HEK293 (cell line): ENCODE data around the gene SPDYE4.

ENCODE experiments used
- CTCF ChIA-PET: fragments of 350-600 bp; formaldehyde crosslinking; extraction: SDS; loops from one replicate; lab custom pipeline; 2021; ENCODE audit warnings: antibody characterized with exemption; lab: Yijun Ruan, JAX
- POLR2A ChIA-PET: fragments of 300-600 bp; formaldehyde crosslinking; extraction: SDS; loops from one replicate; lab custom pipeline; 2020; ENCODE audit warnings: antibody characterized with exemption, inconsistent platforms; lab: Yijun Ruan, JAX
- H3K27ac ChIP-seq: fragments of 200-500 bp; sonication (Bioruptor generic); 2 replicates; pipeline ENCODE4 v1.5.1; 2014; ENCODE audit warnings: low read depth, low read length, control low read depth, inconsistent platforms; ENCODE audit errors: extremely low read depth
- H3K36me3 ChIP-seq, 2 experiments: fragments of 200-500 bp in 1 of 2; sonication (Bioruptor generic) in 1 of 2; 1 replicate in 1 of 2; 2 replicates in 1 of 2; pipeline ENCODE4 v1.5.1; 2014 to 2017; ENCODE audit warnings: inconsistent platforms in 2 of 2, low read length in 2 of 2; ENCODE audit not compliant: control insufficient read depth in 2 of 2, insufficient read depth in 1 of 2
- H3K4me1 ChIP-seq: fragments of 200-500 bp; sonication (Bioruptor generic); 2 replicates; pipeline ENCODE4 v1.5.1; 2014; ENCODE audit warnings: mild to moderate bottlenecking, low read length, inconsistent platforms; ENCODE audit not compliant: control insufficient read depth, insufficient read depth
- H3K4me3 ChIP-seq: 2 replicates; pipeline ENCODE4 v1.5.1; 2011; ENCODE audit warnings: low read depth, mild to moderate bottlenecking, control low read depth, low read length, moderate library complexity
- H3K9me3 ChIP-seq: fragments of 200-500 bp; sonication (Bioruptor generic); 2 replicates; pipeline ENCODE4 v1.5.1; 2014; ENCODE audit warnings: low read depth, low read length, inconsistent platforms; ENCODE audit not compliant: control insufficient read depth, insufficient read depth
- GLI2 ChIP-seq: fragments of 450-650 bp; formaldehyde crosslinking; IDR thresholded peaks from 2 replicates; pipeline ENCODE4; 2017; ENCODE audit warnings: missing biosample characterization, missing genetic modification characterization, low read depth, borderline replicate concordance
- KLF9 ChIP-seq: fragments of 450-650 bp; formaldehyde crosslinking; IDR thresholded peaks from 2 replicates; pipeline ENCODE4 v1.5.1; 2016; ENCODE audit warnings: missing biosample characterization, missing genetic modification characterization, low read depth
- OVOL3 ChIP-seq: fragments of 450-650 bp; formaldehyde crosslinking; IDR thresholded peaks from 2 replicates; pipeline ENCODE4 v1.5.1; 2016; ENCODE audit warnings: missing biosample characterization, missing genetic modification characterization
- RBAK ChIP-seq: fragments of 450-650 bp; formaldehyde crosslinking; IDR thresholded peaks from 2 replicates; pipeline ENCODE4 v1.5.1; 2016; ENCODE audit warnings: missing biosample characterization, missing genetic modification characterization
- SP7 ChIP-seq: fragments of 450-650 bp; formaldehyde crosslinking; IDR thresholded peaks from 2 replicates; pipeline ENCODE4 v1.5.1; 2016; ENCODE audit warnings: missing biosample characterization, missing genetic modification characterization
- ZFP69B ChIP-seq: fragments of 450-650 bp; formaldehyde crosslinking; IDR thresholded peaks from 2 replicates; pipeline ENCODE4 v1.5.1; 2016; ENCODE audit warnings: missing biosample characterization, missing genetic modification characterization
- ZNF114 ChIP-seq: fragments of 450-650 bp; formaldehyde crosslinking; IDR thresholded peaks from 2 replicates; pipeline ENCODE4 v1.5.0; 2017; ENCODE audit warnings: missing biosample characterization, missing genetic modification characterization
- ZNF138 ChIP-seq: fragments of 450-650 bp; formaldehyde crosslinking; IDR thresholded peaks from 2 replicates; pipeline ENCODE4 v1.5.1; 2016; ENCODE audit warnings: missing biosample characterization, missing genetic modification characterization, borderline replicate concordance
- ZNF146 ChIP-seq: fragments of 450-650 bp; formaldehyde crosslinking; IDR thresholded peaks from 2 replicates; pipeline ENCODE4 v1.5.1; 2016; ENCODE audit warnings: missing biosample characterization, missing genetic modification characterization
- ZNF174 ChIP-seq: fragments of 450-650 bp; formaldehyde crosslinking; IDR thresholded peaks from 2 replicates; pipeline ENCODE4 v1.5.0; 2017; ENCODE audit warnings: missing biosample characterization, mild to moderate bottlenecking, missing genetic modification characterization
- ZNF202 ChIP-seq: fragments of 450-650 bp; formaldehyde crosslinking; IDR thresholded peaks from 2 replicates; pipeline ENCODE4 v1.5.1; 2016; ENCODE audit warnings: missing biosample characterization, missing genetic modification characterization, borderline replicate concordance
- ZNF354C ChIP-seq: fragments of 450-650 bp; formaldehyde crosslinking; IDR thresholded peaks from 2 replicates; pipeline ENCODE4 v1.5.1; 2016; ENCODE audit warnings: missing biosample characterization, missing genetic modification characterization, low read depth, borderline replicate concordance
- ZNF404 ChIP-seq: fragments of 450-650 bp; formaldehyde crosslinking; IDR thresholded peaks from 2 replicates; pipeline ENCODE4 v1.5.1; 2017; ENCODE audit warnings: missing biosample characterization, missing genetic modification characterization
- ZNF530 ChIP-seq: fragments of 450-650 bp; formaldehyde crosslinking; IDR thresholded peaks from 2 replicates; pipeline ENCODE4 v1.5.1; 2016; ENCODE audit warnings: low read depth, missing biosample characterization, missing genetic modification characterization
- ZNF544 ChIP-seq: fragments of 450-650 bp; formaldehyde crosslinking; IDR thresholded peaks from 2 replicates; pipeline ENCODE4 v1.5.0; 2017; ENCODE audit warnings: missing biosample characterization, missing genetic modification characterization
- ZNF624 ChIP-seq: fragments of 450-650 bp; formaldehyde crosslinking; IDR thresholded peaks from 2 replicates; pipeline ENCODE4 v1.5.1; 2017; ENCODE audit warnings: missing biosample characterization, missing genetic modification characterization
- TF ChIP-seq, protein P1 (sequence below): fragments of 450-650 bp; IDR thresholded peaks from 2 replicates; pipeline ENCODE4 v1.5.1; 2018; ENCODE audit warnings: missing biosample characterization, missing genetic modification characterization
- TF ChIP-seq, protein P2 (sequence below): fragments of 450-650 bp; formaldehyde crosslinking; IDR thresholded peaks from 2 replicates; pipeline ENCODE4 v1.5.1; 2016; ENCODE audit warnings: missing biosample characterization, missing genetic modification characterization
- TF ChIP-seq, protein P3 (sequence below): fragments of 450-650 bp; formaldehyde crosslinking; IDR thresholded peaks from 2 replicates; pipeline ENCODE4 v1.5.1; 2016; ENCODE audit warnings: missing biosample characterization, missing genetic modification characterization
- TF ChIP-seq, protein P4 (sequence below): fragments of 450-650 bp; formaldehyde crosslinking; IDR thresholded peaks from 2 replicates; pipeline ENCODE4 v1.5.1; 2016; ENCODE audit warnings: missing biosample characterization, missing genetic modification characterization
- TF ChIP-seq, protein P5 (sequence below): fragments of 450-650 bp; formaldehyde crosslinking; IDR thresholded peaks from 2 replicates; pipeline ENCODE4 v1.5.1; 2017; ENCODE audit warnings: missing biosample characterization, missing genetic modification characterization

The SPDYE4 gene

DNA sequence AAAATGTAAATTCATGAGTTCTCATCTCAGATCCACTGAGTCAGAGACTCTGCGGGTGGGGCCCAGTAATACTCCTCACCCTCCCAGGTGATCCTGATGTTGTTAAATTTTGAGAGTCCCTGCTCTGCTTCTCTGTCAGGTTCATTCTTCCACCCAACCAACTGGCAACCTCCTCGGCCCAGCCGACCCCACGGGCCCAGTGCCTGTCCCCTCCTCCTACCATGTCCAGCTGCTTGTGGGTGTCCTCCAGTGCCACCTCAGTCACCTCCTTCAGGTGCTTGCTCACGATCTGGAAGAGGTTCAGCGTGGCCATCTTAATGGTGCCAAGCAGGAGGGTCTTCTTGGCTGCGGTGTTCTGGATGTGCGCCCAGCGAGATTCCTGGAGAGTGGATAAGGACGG, 23.5 kb downstream of the SPDYE4 start:
- CTCF ChIA-PET = interaction anchor here (0.6 kb wide), 1 partner anchor 314 kb away, joined by 5 read pairs; no protein-coding TSS in a partner anchor

DNA sequence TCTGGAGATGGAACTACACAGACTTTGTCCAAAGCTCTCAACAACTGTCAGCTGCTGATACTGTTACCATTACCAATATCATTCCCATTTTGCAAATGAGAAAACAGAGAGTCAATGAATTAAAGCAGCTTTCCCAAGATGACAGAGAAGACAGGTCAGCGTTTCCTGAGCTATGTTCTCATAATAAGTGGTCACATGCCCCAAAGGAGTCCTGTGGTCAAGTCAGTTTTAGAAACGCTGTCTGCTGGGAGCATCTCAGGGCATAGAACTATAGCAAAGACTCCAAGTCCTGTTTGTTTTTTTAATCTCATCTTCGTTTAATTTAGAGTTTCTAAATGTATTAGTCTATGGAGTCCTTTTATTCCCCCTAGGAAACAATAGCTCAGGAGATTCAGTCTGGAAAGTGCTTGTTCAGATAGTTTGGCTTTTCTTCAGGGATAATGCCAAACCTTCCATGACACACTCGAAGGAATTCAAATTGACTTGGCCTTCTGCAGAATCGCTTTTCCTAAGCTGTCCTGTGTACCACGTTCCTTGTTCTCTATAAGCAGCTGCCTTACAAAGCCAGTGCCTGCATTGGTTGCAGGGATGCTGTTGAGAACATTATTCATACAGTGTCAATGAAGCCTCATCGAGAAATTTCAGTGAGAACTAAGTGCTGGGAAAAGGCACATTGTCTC, 25.8 kb downstream of the SPDYE4 start:
- no peak overlapping the region for H3K4me3 ChIP-seq
- no peak overlapping the region for H3K27ac ChIP-seq
- no peaks in the 10 kb centered on the region for H3K4me1 ChIP-seq
- CTCF ChIA-PET = interaction anchor here (0.6 to 1.5 kb wide), 3 partner anchors 11 to 62 kb away, joined by 3 to 9 read pairs (median 3); no protein-coding TSS in a partner anchor
- POLR2A ChIA-PET = no interaction called here
- no peaks in the 10 kb centered on the region for H3K9me3 ChIP-seq
- TF ChIP-seq OVOL3 (tag by site-specific recombination) = no peak
- no peak for TF ChIP-seq ZNF544 (tag by site-specific recombination)
- TF ChIP-seq, protein P1, sequence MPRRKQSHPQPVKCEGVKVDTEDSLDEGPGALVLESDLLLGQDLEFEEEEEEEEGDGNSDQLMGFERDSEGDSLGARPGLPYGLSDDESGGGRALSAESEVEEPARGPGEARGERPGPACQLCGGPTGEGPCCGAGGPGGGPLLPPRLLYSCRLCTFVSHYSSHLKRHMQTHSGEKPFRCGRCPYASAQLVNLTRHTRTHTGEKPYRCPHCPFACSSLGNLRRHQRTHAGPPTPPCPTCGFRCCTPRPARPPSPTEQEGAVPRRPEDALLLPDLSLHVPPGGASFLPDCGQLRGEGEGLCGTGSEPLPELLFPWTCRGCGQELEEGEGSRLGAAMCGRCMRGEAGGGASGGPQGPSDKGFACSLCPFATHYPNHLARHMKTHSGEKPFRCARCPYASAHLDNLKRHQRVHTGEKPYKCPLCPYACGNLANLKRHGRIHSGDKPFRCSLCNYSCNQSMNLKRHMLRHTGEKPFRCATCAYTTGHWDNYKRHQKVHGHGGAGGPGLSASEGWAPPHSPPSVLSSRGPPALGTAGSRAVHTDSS = no peak
- H3K36me3 ChIP-seq = no peaks in the 10 kb centered on the region

More for the DNA sequence above, 23.5 kb downstream of the SPDYE4 start:
- POLR2A ChIA-PET = no interaction called here
- Histone ChIP-seq H3K9me3 (no peaks in the 10 kb centered on the region), H3K36me3 (no peaks in the 10 kb centered on the region), H3K4me1 (no peaks in the 10 kb centered on the region), H3K27ac (no peak overlapping the region), H3K4me3 (no peak overlapping the region)
- TF ChIP-seq RBAK (tag by site-specific recombination) = no peak
- TF ChIP-seq SP7 (tag by site-specific recombination) = no peak
- no peak for TF ChIP-seq ZNF530 (tag by site-specific recombination)
- no peak for TF ChIP-seq ZNF146 (tag by site-specific recombination)
- no peak for TF ChIP-seq ZNF114 (tag by site-specific recombination)
- no peak for TF ChIP-seq ZNF404 (tag by site-specific recombination)
- TF ChIP-seq, protein P2, sequence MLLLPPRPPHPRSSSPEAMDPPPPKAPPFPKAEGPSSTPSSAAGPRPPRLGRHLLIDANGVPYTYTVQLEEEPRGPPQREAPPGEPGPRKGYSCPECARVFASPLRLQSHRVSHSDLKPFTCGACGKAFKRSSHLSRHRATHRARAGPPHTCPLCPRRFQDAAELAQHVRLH = no peak
- no peak for TF ChIP-seq GLI2 (tag by site-specific recombination)
- TF ChIP-seq, protein P3, sequence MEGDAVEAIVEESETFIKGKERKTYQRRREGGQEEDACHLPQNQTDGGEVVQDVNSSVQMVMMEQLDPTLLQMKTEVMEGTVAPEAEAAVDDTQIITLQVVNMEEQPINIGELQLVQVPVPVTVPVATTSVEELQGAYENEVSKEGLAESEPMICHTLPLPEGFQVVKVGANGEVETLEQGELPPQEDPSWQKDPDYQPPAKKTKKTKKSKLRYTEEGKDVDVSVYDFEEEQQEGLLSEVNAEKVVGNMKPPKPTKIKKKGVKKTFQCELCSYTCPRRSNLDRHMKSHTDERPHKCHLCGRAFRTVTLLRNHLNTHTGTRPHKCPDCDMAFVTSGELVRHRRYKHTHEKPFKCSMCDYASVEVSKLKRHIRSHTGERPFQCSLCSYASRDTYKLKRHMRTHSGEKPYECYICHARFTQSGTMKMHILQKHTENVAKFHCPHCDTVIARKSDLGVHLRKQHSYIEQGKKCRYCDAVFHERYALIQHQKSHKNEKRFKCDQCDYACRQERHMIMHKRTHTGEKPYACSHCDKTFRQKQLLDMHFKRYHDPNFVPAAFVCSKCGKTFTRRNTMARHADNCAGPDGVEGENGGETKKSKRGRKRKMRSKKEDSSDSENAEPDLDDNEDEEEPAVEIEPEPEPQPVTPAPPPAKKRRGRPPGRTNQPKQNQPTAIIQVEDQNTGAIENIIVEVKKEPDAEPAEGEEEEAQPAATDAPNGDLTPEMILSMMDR (tag by site-specific recombination) = no peak
- TF ChIP-seq ZNF354C (tag by site-specific recombination) = no peak
- TF ChIP-seq ZNF174 (tag by site-specific recombination) = no peak
- no peak for TF ChIP-seq ZNF202 (tag by site-specific recombination)
- TF ChIP-seq ZFP69B (tag by site-specific recombination) = no peak
- TF ChIP-seq KLF9 (tag by site-specific recombination) = no peak

DNA sequence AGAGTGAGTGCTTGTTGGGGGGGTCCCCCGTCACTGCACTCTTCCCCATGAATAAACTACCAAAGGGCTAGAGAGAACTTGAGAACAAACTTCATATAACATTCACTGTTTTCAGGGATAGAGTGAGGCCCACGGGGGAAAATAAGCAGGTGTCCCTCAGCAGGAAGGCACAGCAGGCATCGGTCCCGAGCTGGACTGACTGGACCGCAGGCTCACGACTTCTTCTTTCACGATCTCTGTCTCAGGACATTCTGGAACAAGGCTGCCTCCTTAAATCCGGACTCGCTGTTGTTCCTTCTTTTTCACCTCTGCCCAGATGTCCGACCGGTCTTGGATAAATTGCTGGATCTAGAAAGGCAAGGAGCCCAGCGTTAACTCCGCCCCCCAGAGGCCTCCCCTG, 28.5 kb downstream of the SPDYE4 start:
- no peaks in the 10 kb centered on the region for H3K9me3 ChIP-seq
- no peaks in the 10 kb centered on the region for H3K36me3 ChIP-seq
- ChIA-PET CTCF (interaction anchor here (0.6 kb wide), 2 partner anchors 351 to 400 kb away, joined by 3 to 4 read pairs; no protein-coding TSS in a partner anchor), POLR2A (no interaction called here)
- no peak overlapping the region for H3K4me3 ChIP-seq
- no peak overlapping the region for H3K27ac ChIP-seq
- no peaks in the 10 kb centered on the region for H3K4me1 ChIP-seq
- TF ChIP-seq, protein P4, sequence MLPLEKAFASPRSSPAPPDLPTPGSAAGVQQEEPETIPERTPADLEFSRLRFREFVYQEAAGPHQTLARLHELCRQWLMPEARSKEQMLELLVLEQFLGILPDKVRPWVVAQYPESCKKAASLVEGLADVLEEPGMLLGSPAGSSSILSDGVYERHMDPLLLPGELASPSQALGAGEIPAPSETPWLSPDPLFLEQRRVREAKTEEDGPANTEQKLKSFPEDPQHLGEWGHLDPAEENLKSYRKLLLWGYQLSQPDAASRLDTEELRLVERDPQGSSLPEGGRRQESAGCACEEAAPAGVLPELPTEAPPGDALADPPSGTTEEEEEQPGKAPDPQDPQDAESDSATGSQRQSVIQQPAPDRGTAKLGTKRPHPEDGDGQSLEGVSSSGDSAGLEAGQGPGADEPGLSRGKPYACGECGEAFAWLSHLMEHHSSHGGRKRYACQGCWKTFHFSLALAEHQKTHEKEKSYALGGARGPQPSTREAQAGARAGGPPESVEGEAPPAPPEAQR (tag by site-specific recombination) = no peak
- TF ChIP-seq ZNF624 (no peak), ZNF138 (tag by site-specific recombination) (no peak)
- TF ChIP-seq, protein P5, sequence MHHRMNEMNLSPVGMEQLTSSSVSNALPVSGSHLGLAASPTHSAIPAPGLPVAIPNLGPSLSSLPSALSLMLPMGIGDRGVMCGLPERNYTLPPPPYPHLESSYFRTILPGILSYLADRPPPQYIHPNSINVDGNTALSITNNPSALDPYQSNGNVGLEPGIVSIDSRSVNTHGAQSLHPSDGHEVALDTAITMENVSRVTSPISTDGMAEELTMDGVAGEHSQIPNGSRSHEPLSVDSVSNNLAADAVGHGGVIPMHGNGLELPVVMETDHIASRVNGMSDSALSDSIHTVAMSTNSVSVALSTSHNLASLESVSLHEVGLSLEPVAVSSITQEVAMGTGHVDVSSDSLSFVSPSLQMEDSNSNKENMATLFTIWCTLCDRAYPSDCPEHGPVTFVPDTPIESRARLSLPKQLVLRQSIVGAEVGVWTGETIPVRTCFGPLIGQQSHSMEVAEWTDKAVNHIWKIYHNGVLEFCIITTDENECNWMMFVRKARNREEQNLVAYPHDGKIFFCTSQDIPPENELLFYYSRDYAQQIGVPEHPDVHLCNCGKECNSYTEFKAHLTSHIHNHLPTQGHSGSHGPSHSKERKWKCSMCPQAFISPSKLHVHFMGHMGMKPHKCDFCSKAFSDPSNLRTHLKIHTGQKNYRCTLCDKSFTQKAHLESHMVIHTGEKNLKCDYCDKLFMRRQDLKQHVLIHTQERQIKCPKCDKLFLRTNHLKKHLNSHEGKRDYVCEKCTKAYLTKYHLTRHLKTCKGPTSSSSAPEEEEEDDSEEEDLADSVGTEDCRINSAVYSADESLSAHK (tag by site-specific recombination) = no peak
